H1 (cell line): ENCODE results near the gene ZXDC. TPM values are rescaled to one million over a fixed set of nuclear protein-coding genes. Genes with fewer than 3 reads are reported as not detected.

Experiments
- CTCF ChIA-PET: fragments of 300-600 bp; sonication (Branson Sonifier 250); formaldehyde crosslinking; loops from one replicate; lab custom pipeline; 2021; ENCODE audit not compliant: partially characterized antibody; lab: Charles Lee
- POLR2A ChIA-PET: fragments of 300-600 bp; sonication (Branson Sonifier 250); formaldehyde crosslinking; loops from one replicate; lab custom pipeline; 2021; ENCODE audit warnings: inconsistent platforms; ENCODE audit not compliant: partially characterized antibody; lab: Charles Lee
- DNase-seq, 2 experiments: peaks; one replicate each; pipeline versions ENCODE4 v3.0.0 to v3.0.0-alpha.2; 2010 to 2022; ENCODE audit warnings: low spot score in 2 of 2, low read depth in 1 of 2, mixed read lengths in 1 of 2
- FAIRE-seq: peaks from 2 replicates; lab custom pipeline; 2011; peaks lifted over from hg19 to GRCh38; lab: Jason Lieb, UNC
- H2AFZ ChIP-seq: 2 replicates; pipeline ENCODE4 v1.8.1; 2012; ENCODE audit warnings: low read length, inconsistent platforms
- H2AK5ac ChIP-seq: 2 replicates; pipeline ENCODE4 v1.6.1; 2013; ENCODE audit warnings: low read depth, low read length
- H2BK120ac ChIP-seq: replicated peaks from 2 replicates; pipeline ENCODE3; 2013; ENCODE audit warnings: low read depth, low read length, inconsistent platforms
- H2BK12ac ChIP-seq: 2 replicates; pipeline ENCODE4 v1.6.1; 2013; ENCODE audit warnings: low read depth, low read length
- H2BK15ac ChIP-seq: 2 replicates; pipeline ENCODE4 v1.6.1; 2013; ENCODE audit warnings: low read length
- H2BK20ac ChIP-seq: 2 replicates; pipeline ENCODE4 v1.6.1; 2013; ENCODE audit warnings: low read length
- H2BK5ac ChIP-seq: 2 replicates; pipeline ENCODE4 v1.6.1; 2013; ENCODE audit warnings: low read depth, low read length
- H3K14ac ChIP-seq: 2 replicates; pipeline ENCODE4 v1.6.1; 2013; ENCODE audit warnings: inconsistent platforms; ENCODE audit not compliant: insufficient read length
- H3K18ac ChIP-seq: 2 replicates; pipeline ENCODE4 v1.6.1; 2013; ENCODE audit warnings: low read length; ENCODE audit errors: extremely low read depth
- H3K23ac ChIP-seq: 2 replicates; pipeline ENCODE4 v1.6.1; 2013; ENCODE audit warnings: inconsistent platforms; ENCODE audit not compliant: insufficient read length
- H3K23me2 ChIP-seq: 2 replicates; pipeline ENCODE4 v1.6.1; 2013; ENCODE audit warnings: low read depth, low read length
- H3K27ac ChIP-seq: 2 replicates; pipeline ENCODE4 v1.6.1; 2011; ENCODE audit warnings: low read depth, low read length, inconsistent platforms
- H3K27me3 ChIP-seq, 4 experiments: replicated peaks in 1 of 4; 1 replicate in 1 of 4; 2 replicates in 3 of 4; pipeline versions ENCODE4 v1.6.1 to v1.8.1; 2011 to 2013; ENCODE audit warnings: low read length in 3 of 4, mild to moderate bottlenecking in 3 of 4, inconsistent platforms in 2 of 4, mixed read lengths in 2 of 4, moderate library complexity in 1 of 4; ENCODE audit not compliant: control insufficient read depth in 3 of 4, insufficient read depth in 3 of 4; ENCODE audit errors: extremely low read depth in 1 of 4
- H3K36me3 ChIP-seq, 4 experiments: 2 replicates each; pipeline versions ENCODE4 v1.6.1 to v1.8.1; 2011 to 2013; ENCODE audit warnings: mild to moderate bottlenecking in 4 of 4, low read length in 3 of 4, moderate library complexity in 2 of 4, control low read depth in 1 of 4, inconsistent platforms in 1 of 4; ENCODE audit not compliant: insufficient read depth in 4 of 4, control insufficient read depth in 2 of 4
- H3K4ac ChIP-seq: replicated peaks from 2 replicates; pipeline ENCODE3; 2013; ENCODE audit warnings: low read length, low read depth, mixed read lengths, inconsistent platforms; ENCODE audit not compliant: insufficient read length
- H3K4me1 ChIP-seq, 4 experiments: replicated peaks in 1 of 4; 1 replicate in 1 of 4; 2 replicates in 3 of 4; pipeline versions ENCODE4 v1.6.1 to v1.8.1; 2011 to 2013; ENCODE audit warnings: low read length in 3 of 4, inconsistent platforms in 2 of 4, mixed read lengths in 1 of 4; ENCODE audit not compliant: insufficient read depth in 4 of 4, control insufficient read depth in 3 of 4
- H3K4me2 ChIP-seq, 2 experiments: 2 replicates each; pipeline versions ENCODE4 v1.6.1 to v1.8.1; 2011 to 2013; ENCODE audit warnings: low read depth in 2 of 2, low read length in 2 of 2, control low read depth in 1 of 2, inconsistent platforms in 1 of 2, mild to moderate bottlenecking in 1 of 2; ENCODE audit not compliant: insufficient read depth in 1 of 2
- H3K4me3 ChIP-seq, 4 experiments: fragments of 200-600, 300-600 bp in 1 of 4; sonication (generic), shearing (Covaris generic), sonication (Bioruptor Twin) in 1 of 4; 2 replicates each; pipeline versions ENCODE4 v1.5.1 to v1.8.1; 2011 to 2016; ENCODE audit warnings: low read length in 4 of 4, low read depth in 3 of 4, control low read depth in 2 of 4, inconsistent platforms in 2 of 4, mild to moderate bottlenecking in 2 of 4, mixed read lengths in 1 of 4, moderate library complexity in 1 of 4; ENCODE audit not compliant: insufficient read depth in 2 of 4; ENCODE audit errors: extremely low read depth in 1 of 4
- H3K56ac ChIP-seq: replicated peaks from 2 replicates; pipeline ENCODE3; 2013; ENCODE audit warnings: low read depth, mild to moderate bottlenecking, mixed read lengths, low read length, inconsistent platforms; ENCODE audit not compliant: insufficient read length
- H3K79me1 ChIP-seq: 2 replicates; pipeline ENCODE4 v1.6.1; 2013; ENCODE audit warnings: low read depth, low read length, control low read depth
- H3K79me2 ChIP-seq, 2 experiments: 2 replicates each; pipeline versions ENCODE4 v1.6.1 to v1.8.1; 2012 to 2013; ENCODE audit warnings: low read length in 2 of 2, mild to moderate bottlenecking in 2 of 2, inconsistent platforms in 1 of 2; ENCODE audit not compliant: insufficient read depth in 2 of 2, control insufficient read depth in 1 of 2
- H3K9ac ChIP-seq, 4 experiments: replicated peaks in 1 of 4; 1 replicate in 1 of 4; 2 replicates in 3 of 4; pipeline versions ENCODE4 v1.6.1 to v1.8.1; 2011 to 2013; ENCODE audit warnings: low read depth in 3 of 4, low read length in 3 of 4, control low read depth in 2 of 4, mild to moderate bottlenecking in 2 of 4, moderate library complexity in 2 of 4, inconsistent platforms in 1 of 4; ENCODE audit errors: extremely low read depth in 1 of 4
- H3K9me3 ChIP-seq, 2 experiments: 2 replicates each; pipeline versions ENCODE4 v1.6.1 to v1.8.1; 2012 to 2013; ENCODE audit warnings: mild to moderate bottlenecking in 2 of 2, moderate library complexity in 2 of 2, control low read depth in 1 of 2, inconsistent platforms in 1 of 2, low read depth in 1 of 2, low read length in 1 of 2, mixed read lengths in 1 of 2; ENCODE audit not compliant: insufficient read depth in 2 of 2
- H4K20me1 ChIP-seq, 2 experiments: replicated peaks in 1 of 2; 2 replicates each; pipeline versions ENCODE3 to v1.8.1; 2011 to 2013; ENCODE audit warnings: inconsistent platforms in 2 of 2, low read length in 2 of 2, mild to moderate bottlenecking in 1 of 2; ENCODE audit not compliant: insufficient read depth in 2 of 2, control insufficient read depth in 1 of 2
- H4K5ac ChIP-seq: 2 replicates; pipeline ENCODE4 v1.6.1; 2013; ENCODE audit warnings: low read length, low read depth, mixed read lengths, inconsistent platforms; ENCODE audit not compliant: insufficient read length
- H4K8ac ChIP-seq: 2 replicates; pipeline ENCODE4 v1.8.0; 2013; ENCODE audit warnings: mild to moderate bottlenecking, moderate library complexity, low read length, inconsistent platforms; ENCODE audit not compliant: insufficient read depth; ENCODE audit errors: extremely low read depth
- H4K91ac ChIP-seq: replicated peaks from 2 replicates; pipeline ENCODE3; 2013; ENCODE audit warnings: low read length, mixed read lengths, inconsistent platforms; ENCODE audit not compliant: insufficient read length
- ATF2 ChIP-seq: IDR thresholded peaks from 2 replicates; pipeline ENCODE4 v1.6.1; 2012; ENCODE audit warnings: low read length, inconsistent platforms
- CREB1 ChIP-seq: IDR thresholded peaks from 2 replicates; pipeline ENCODE4 v1.6.1; 2012; ENCODE audit warnings: inconsistent platforms
- TAF1 ChIP-seq: IDR thresholded peaks from 2 replicates; pipeline ENCODE4 v1.6.1; 2011; ENCODE audit warnings: mild to moderate bottlenecking, low read depth, low read length
- WGBS, 2 experiments: shearing (Covaris generic) in 1 of 2; methylation state at CpG; one replicate each; pipeline versions ENCODE4 v1.1.6 to v1.1.7; 2013 to 2015; ENCODE audit warnings: low lambda C conversion rate in 2 of 2, mixed read lengths in 2 of 2, inconsistent platforms in 1 of 2, low coverage in 1 of 2, missing lambda C conversion rate in 1 of 2; ENCODE audit not compliant: insufficient replicate concordance in 2 of 2, insufficient coverage in 1 of 2, insufficient read length in 1 of 2; ENCODE audit errors: extremely low coverage in 1 of 2, missing lambda C conversion rate in 1 of 2; 5-methylcytosine and 5-hydroxymethylcytosine counted together
- polyA plus RNA-seq, 7 experiments: library from polyadenylated mRNA; depleted of rRNA in 3 of 7; stranded (reverse) in 5 of 7; unstranded in 2 of 7; fragments of >200 nt in 5 of 7; fragments of 200-250 nt in 2 of 7; gene quantifications; 1 replicate in 5 of 7; 2 replicates in 1 of 7; 4 replicates in 1 of 7; pipeline versions ENCODE4 v1.2.1 to v1.2.3, GENCODE V29; 2011 to 2013; ENCODE audit warnings: missing spikeins in 2 of 7, mixed read lengths in 2 of 7
- total RNA-seq: library from RNA; stranded (reverse); fragmentation: NEBNext Ultra II Directional; extraction: Animal tissue kit (Norgen Biotek cat#: 25700); gene quantifications from 2 replicates; pipeline ENCODE4 v1.2.1, GENCODE V29; 2021
- TF ChIP-seq, protein P1 (sequence below), 3 experiments: IDR thresholded peaks; 1 replicate in 2 of 3; 2 replicates in 1 of 3; pipeline versions ENCODE4 v1.5.1 to v1.6.1; 2011; ENCODE audit warnings: low read length in 3 of 3, mild to moderate bottlenecking in 3 of 3, inconsistent platforms in 2 of 3, low read depth in 1 of 3, moderate library complexity in 1 of 3; ENCODE audit not compliant: insufficient read depth in 1 of 3; ENCODE audit errors: control extremely low read depth in 1 of 3
- TF ChIP-seq, protein P2 (sequence below): IDR thresholded peaks from 2 replicates; pipeline ENCODE4 v1.6.1; 2011; ENCODE audit warnings: low read depth, mild to moderate bottlenecking, low read length; ENCODE audit not compliant: insufficient read depth

ZXDC gene
- total and polyA plus RNA-seq, 2 of the 8 experiments (the other 6 are each of a cell fraction or from before 2014, with no cell fraction given) = 12.7 to 24.3 TPM

GRCh38 chr3:126523745-126524428 lies 48.2 kb upstream of the ZXDC start, which contains the start of gene CHST13:
Gene CHST13 (plus strand): TSS chr3:126524155. CDS start chr3:126524333, 178 bp downstream.
- FAIRE-seq (no peak), DNase-seq (peak in 1 of 2 experiments; percentile 80)
- Histone ChIP-seq H3K4ac (peak within 1 kb of the TSS; percentile 8), H3K27me3 (peaks cover 0 to 16% (median 11%) of the 10 kb centered on the region in 4 experiments; a peak in 5 of 7 replicates), H3K23me2 (peaks cover 7% of the 10 kb centered on the region; the same call in 1 of the 2 replicates), H3K56ac (no peak within 1 kb of the TSS), H3K4me3 (peak within 1 kb of the TSS; percentile 47 to 76 (median 60)), H3K9ac (0 out of 7 replicates have a peak within 1 kb of the TSS, but pooled peaks of 2 of the 4 experiments have one; percentile 8 to 25), H2AFZ (peak within 1 kb of the TSS; percentile 73), H2BK120ac (no peak within 1 kb of the TSS), H3K23ac (no peak within 1 kb of the TSS), H4K20me1 (no peaks in the 10 kb centered on the region), H3K79me2 (no peaks in the 10 kb centered on the region), H2BK15ac (peak within 1 kb of the TSS; percentile 5; the same call in 1 of the 2 replicates), H4K8ac (peak within 1 kb of the TSS; percentile 87), H3K4me2 (peak within 1 kb of the TSS; percentile 49 to 90), H2BK20ac (peak within 1 kb of the TSS; percentile 4), H3K79me1 (no peaks in the 10 kb centered on the region), H3K14ac (no peak within 1 kb of the TSS), H2BK12ac (peak within 1 kb of the TSS; percentile 62; the same call in 1 of the 2 replicates), H3K9me3 (no peaks in the 10 kb centered on the region), H2BK5ac (no peak within 1 kb of the TSS; the same call in 1 of the 2 replicates), H4K5ac (peak within 1 kb of the TSS; percentile 55), H4K91ac (peak within 1 kb of the TSS; percentile 29), H3K18ac (peak within 1 kb of the TSS; percentile 71), H2AK5ac (peak within 1 kb of the TSS; percentile 32; the same call in 1 of the 2 replicates), H3K36me3 (no peaks in the 10 kb centered on the region), H3K4me1 (peaks cover 0 to 18% (median 10%) of the 10 kb centered on the region in 4 experiments; a peak in 6 of 7 replicates), H3K27ac (no peak within 1 kb of the TSS)
- ChIA-PET CTCF (interaction anchor here (0.6 to 4.1 kb wide), 19 partner anchors 10 to 514 kb away, joined by 3 to 35 read pairs (median 5); no protein-coding TSS in a partner anchor), POLR2A (interaction anchor here (0.7 to 0.9 kb wide), 3 partner anchors 39 to 525 kb away, joined by 3 read pairs; no protein-coding TSS in a partner anchor)
- WGBS, 2 experiments = 10% methylated on average over 38 of the region's 56 CpGs; no CpG with 5 or more reads in 1 of the 2 experiments
- TF ChIP-seq, protein P1, sequence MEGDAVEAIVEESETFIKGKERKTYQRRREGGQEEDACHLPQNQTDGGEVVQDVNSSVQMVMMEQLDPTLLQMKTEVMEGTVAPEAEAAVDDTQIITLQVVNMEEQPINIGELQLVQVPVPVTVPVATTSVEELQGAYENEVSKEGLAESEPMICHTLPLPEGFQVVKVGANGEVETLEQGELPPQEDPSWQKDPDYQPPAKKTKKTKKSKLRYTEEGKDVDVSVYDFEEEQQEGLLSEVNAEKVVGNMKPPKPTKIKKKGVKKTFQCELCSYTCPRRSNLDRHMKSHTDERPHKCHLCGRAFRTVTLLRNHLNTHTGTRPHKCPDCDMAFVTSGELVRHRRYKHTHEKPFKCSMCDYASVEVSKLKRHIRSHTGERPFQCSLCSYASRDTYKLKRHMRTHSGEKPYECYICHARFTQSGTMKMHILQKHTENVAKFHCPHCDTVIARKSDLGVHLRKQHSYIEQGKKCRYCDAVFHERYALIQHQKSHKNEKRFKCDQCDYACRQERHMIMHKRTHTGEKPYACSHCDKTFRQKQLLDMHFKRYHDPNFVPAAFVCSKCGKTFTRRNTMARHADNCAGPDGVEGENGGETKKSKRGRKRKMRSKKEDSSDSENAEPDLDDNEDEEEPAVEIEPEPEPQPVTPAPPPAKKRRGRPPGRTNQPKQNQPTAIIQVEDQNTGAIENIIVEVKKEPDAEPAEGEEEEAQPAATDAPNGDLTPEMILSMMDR (IDR thresholded peaks at IDR 0.05; ENCODE audit: control extremely low read depth in 1 of 3, insufficient read depth in 1 of 3, low read depth in 1 of 3, low read length in 3 of 3) = 0 out of 4 replicates have a peak, but pooled peaks of 1 of the 3 experiments have one; percentile 8
- TF ChIP-seq, protein P2, sequence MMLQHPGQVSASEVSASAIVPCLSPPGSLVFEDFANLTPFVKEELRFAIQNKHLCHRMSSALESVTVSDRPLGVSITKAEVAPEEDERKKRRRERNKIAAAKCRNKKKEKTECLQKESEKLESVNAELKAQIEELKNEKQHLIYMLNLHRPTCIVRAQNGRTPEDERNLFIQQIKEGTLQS = no peak
- TF ChIP-seq TAF1 (0 out of 2 replicates have a peak, but pooled peaks have one; percentile 26), CREB1 (no peak; the same call in 1 of the 2 replicates), ATF2 (no peak)
